ENCODE data around the gene FGF7. TPM values are rescaled to one million over a fixed set of nuclear protein-coding genes. Genes with fewer than 3 reads are reported as not detected.

FGF7 gene
- total and polyA plus RNA-seq, 2 donors (not counting 3 experiments of a cell fraction or from before 2014, with no cell fraction given), result not detected

GRCh38 chr15:49452595-49452994 is 29.6 kb downstream of the FGF7 start:
- no TSS peak for BruUV-seq (replicated peaks)
- dilution Hi-C loops (cut with MboI; ENCODE audit: extremely low pct_ligation_motif_present, low sequenced_read_pairs) (no loop called here), intact Hi-C loops (cut with micrococcal nuclease) (no loop called here)
- ChIA-PET POLR2A (no interaction called here), CTCF (interaction anchor here (1.0 to 1.5 kb wide), 4 partner anchors 16 to 591 kb away, joined by 3 read pairs; no protein-coding TSS in a partner anchor)
- Histone ChIP-seq H3K27ac (ENCODE audit: insufficient read depth, low read depth, low read length) (no peak overlapping the region), H4K20me1 (replicated peaks; ENCODE audit: control insufficient read depth, extremely low read depth, insufficient read depth, low read length) (no peaks in the 10 kb centered on the region), H3K4me3 (replicated peaks in 1 of 3; ENCODE audit: insufficient read depth in 1 of 3, low read depth in 1 of 3, low read length in 3 of 3) (no peak overlapping the region), H3K9me1 (replicated peaks; ENCODE audit: control insufficient read depth, extremely low read depth, insufficient read depth, low read length) (no peaks in the 10 kb centered on the region), H3K4me2 (ENCODE audit: insufficient read depth, low read length) (no peak overlapping the region), H3K9me3 (replicated peaks; ENCODE audit: control insufficient read depth, insufficient read depth, low read length) (no peaks in the 10 kb centered on the region), H3K79me2 (ENCODE audit: control insufficient read depth, insufficient read depth, low read length) (no peaks in the 10 kb centered on the region), H3K4me1 (ENCODE audit: control insufficient read depth, extremely low read depth, insufficient read depth, low read length) (no peaks in the 10 kb centered on the region), H2AFZ (ENCODE audit: low read depth, low read length) (no peak overlapping the region), H3K27me3 (ENCODE audit: control insufficient read depth in 2 of 2, insufficient read depth in 2 of 2, low read length in 2 of 2) (peaks cover 0 to 15% of the 10 kb centered on the region in 2 experiments), H3K36me3 (ENCODE audit: control insufficient read depth in 2 of 2, extremely low read depth in 1 of 2, insufficient read depth in 2 of 2, low read length in 2 of 2) (no peaks in the 10 kb centered on the region), H3K9ac (replicated peaks; ENCODE audit: extremely low read depth, insufficient read depth, low read length) (no peak overlapping the region)
- TF ChIP-seq FOS (IDR thresholded peaks at IDR 0.05; ENCODE audit: borderline replicate concordance, insufficient read depth, low read length) (no peak), EZH2 (IDR thresholded peaks at IDR 0.05; ENCODE audit: borderline replicate concordance, low read depth, low read length, severe bottlenecking) (no peak), JUN (IDR thresholded peaks at IDR 0.05; ENCODE audit: borderline replicate concordance, insufficient read depth, insufficient read length, low read depth) (no peak), GATA2 (IDR thresholded peaks at IDR 0.05; ENCODE audit: insufficient read depth, insufficient read length, low read depth, low read length) (no peak), POLR2AphosphoS5 (IDR thresholded peaks at IDR 0.05; ENCODE audit: insufficient read depth, low read depth, low read length) (no peak), POLR2A (IDR thresholded peaks at IDR 0.05; ENCODE audit: low read depth, low read length) (no peak), MAX (IDR thresholded peaks at IDR 0.05; ENCODE audit: insufficient read depth, insufficient read length) (no peak), CTCF (IDR thresholded peaks at IDR 0.05; ENCODE audit: extremely low read depth in 1 of 2, insufficient read depth in 1 of 2, low read depth in 1 of 2, low read length in 2 of 2) (no peak), MYC (IDR thresholded peaks at IDR 0.05; ENCODE audit: low read depth, low read length) (no peak)
- DNase-seq (ENCODE audit: low read depth, low spot score), result no peak
- FAIRE-seq, result no peak
